Measurements from ENCODE around the gene LRBA.

The LRBA gene

GRCh38 chr4:150909116-150909515 lies 106.0 kb downstream of the LRBA start:
- Histone ChIP-seq H3K27ac (replicated peaks; ENCODE audit: low read length) (no peak overlapping the region), H3K18ac (ENCODE audit: low read length) (no peak overlapping the region), H2BK12ac (ENCODE audit: low read length) (no peak overlapping the region), H4K91ac (ENCODE audit: low read depth, low read length, poor library complexity) (no peak overlapping the region), H3K4me3 (ENCODE audit: low read length in 2 of 2) (no peak overlapping the region), H4K8ac (ENCODE audit: low read depth, low read length) (no peak overlapping the region), H3K4me1 (ENCODE audit: control insufficient read depth in 2 of 2, insufficient read depth in 1 of 2, low read depth in 1 of 2, low read length in 2 of 2) (peaks cover 2 to 4% of the 10 kb centered on the region in 2 donors), H3K14ac (ENCODE audit: low read length) (no peak overlapping the region), H2BK120ac (ENCODE audit: low read depth, low read length) (no peak overlapping the region), H3K27me3 (ENCODE audit: control insufficient read depth in 3 of 3, insufficient read depth in 3 of 3, low read depth in 1 of 3, low read length in 3 of 3) (no peaks in the 10 kb centered on the region), H2BK15ac (ENCODE audit: low read length) (no peak overlapping the region), H3K4ac (ENCODE audit: low read length) (no peak overlapping the region), H2BK5ac (ENCODE audit: low read length) (no peak overlapping the region), H2AFZ (ENCODE audit: low read length) (no peak overlapping the region), H3K9ac (ENCODE audit: low read depth, low read length, poor library complexity) (no peak overlapping the region), H2AK5ac (ENCODE audit: low read depth, low read length) (no peak overlapping the region), H3K79me1 (ENCODE audit: low read depth, low read length) (no peaks in the 10 kb centered on the region), H3K23ac (ENCODE audit: low read depth, low read length, poor library complexity) (no peak overlapping the region), H3K4me2 (ENCODE audit: insufficient read depth, low read length, poor library complexity, severe bottlenecking) (no peak overlapping the region), H3K9me3 (replicated peaks in 1 of 2; ENCODE audit: control insufficient read depth in 2 of 2, insufficient read depth in 1 of 2, low read depth in 1 of 2, low read length in 2 of 2) (peaks cover 0 to 16% of the 10 kb centered on the region in 2 donors), H3K36me3 (replicated peaks in 1 of 2; ENCODE audit: control insufficient read depth in 2 of 2, insufficient read depth in 2 of 2, low read length in 2 of 2) (peaks cover 0 to 25% of the 10 kb centered on the region in 2 donors)
- no CpG with 5 or more reads among the region's 3 CpGs for WGBS, 2 donors (ENCODE audit: extremely low coverage in 2 of 2, insufficient read length in 2 of 2, insufficient replicate concordance in 1 of 2)
- no peak for DNase-seq (ENCODE audit: low spot score)

GRCh38 chr4:150906987-150907633 lies 108.0 kb downstream of the LRBA start:
- Histone ChIP-seq H3K14ac (ENCODE audit: low read length) (no peak overlapping the region), H3K79me1 (ENCODE audit: low read depth, low read length) (no peaks in the 10 kb centered on the region), H3K27ac (replicated peaks; ENCODE audit: low read length) (no peak overlapping the region), H3K18ac (ENCODE audit: low read length) (no peak overlapping the region), H2AK5ac (ENCODE audit: low read depth, low read length) (no peak overlapping the region), H3K23ac (ENCODE audit: low read depth, low read length, poor library complexity) (no peak overlapping the region), H3K36me3 (replicated peaks in 1 of 2; ENCODE audit: control insufficient read depth in 2 of 2, insufficient read depth in 2 of 2, low read length in 2 of 2) (peaks cover 0 to 20% of the 10 kb centered on the region in 2 donors), H2BK15ac (ENCODE audit: low read length) (no peak overlapping the region), H3K4me1 (ENCODE audit: control insufficient read depth in 2 of 2, insufficient read depth in 1 of 2, low read depth in 1 of 2, low read length in 2 of 2) (peaks cover 2 to 4% of the 10 kb centered on the region in 2 donors), H2BK120ac (ENCODE audit: low read depth, low read length) (no peak overlapping the region), H3K4me3 (ENCODE audit: low read length in 2 of 2) (no peak overlapping the region), H3K4ac (ENCODE audit: low read length) (no peak overlapping the region), H4K8ac (ENCODE audit: low read depth, low read length) (no peak overlapping the region), H2BK5ac (ENCODE audit: low read length) (no peak overlapping the region), H3K9ac (ENCODE audit: low read depth, low read length, poor library complexity) (no peak overlapping the region), H2AFZ (ENCODE audit: low read length) (peak overlapping the region; percentile 71), H3K9me3 (replicated peaks in 1 of 2; ENCODE audit: control insufficient read depth in 2 of 2, insufficient read depth in 1 of 2, low read depth in 1 of 2, low read length in 2 of 2) (peaks cover 0 to 16% of the 10 kb centered on the region in 2 donors), H4K91ac (ENCODE audit: low read depth, low read length, poor library complexity) (no peak overlapping the region), H3K27me3 (ENCODE audit: control insufficient read depth in 3 of 3, insufficient read depth in 3 of 3, low read depth in 1 of 3, low read length in 3 of 3) (no peaks in the 10 kb centered on the region), H2BK12ac (ENCODE audit: low read length) (no peak overlapping the region), H3K4me2 (ENCODE audit: insufficient read depth, low read length, poor library complexity, severe bottlenecking) (peak overlapping the region; percentile 14)
- WGBS, 2 donors (ENCODE audit: extremely low coverage in 2 of 2, insufficient read length in 2 of 2, insufficient replicate concordance in 1 of 2): no CpG with 5 or more reads among the region's 3 CpGs
- DNase-seq (ENCODE audit: low spot score): peak; percentile 3

- no CpG with 5 or more reads among the region's 3 CpGs for WGBS, 2 donors (ENCODE audit: extremely low coverage in 2 of 2, insufficient read length in 2 of 2, insufficient replicate concordance in 1 of 2)
- Histone ChIP-seq H3K36me3 (replicated peaks in 1 of 2; ENCODE audit: control insufficient read depth in 2 of 2, insufficient read depth in 2 of 2, low read length in 2 of 2) (peaks cover 2 to 11% of the 10 kb centered on the region in 2 donors), H4K8ac (ENCODE audit: low read depth, low read length) (no peak overlapping the region), H3K23ac (ENCODE audit: low read depth, low read length, poor library complexity) (no peak overlapping the region), H2BK12ac (ENCODE audit: low read length) (no peak overlapping the region), H3K18ac (ENCODE audit: low read length) (no peak overlapping the region), H2AFZ (ENCODE audit: low read length) (no peak overlapping the region), H3K4ac (ENCODE audit: low read length) (no peak overlapping the region), H2AK5ac (ENCODE audit: low read depth, low read length) (no peak overlapping the region), H2BK120ac (ENCODE audit: low read depth, low read length) (no peak overlapping the region), H3K27ac (replicated peaks; ENCODE audit: low read length) (no peak overlapping the region), H2BK15ac (ENCODE audit: low read length) (no peak overlapping the region), H3K4me3 (ENCODE audit: low read length in 2 of 2) (no peak overlapping the region), H3K27me3 (ENCODE audit: control insufficient read depth in 3 of 3, insufficient read depth in 3 of 3, low read depth in 1 of 3, low read length in 3 of 3) (no peaks in the 10 kb centered on the region), H4K91ac (ENCODE audit: low read depth, low read length, poor library complexity) (no peak overlapping the region), H2BK5ac (ENCODE audit: low read length) (no peak overlapping the region), H3K9me3 (replicated peaks in 1 of 2; ENCODE audit: control insufficient read depth in 2 of 2, insufficient read depth in 1 of 2, low read depth in 1 of 2, low read length in 2 of 2) (peaks cover 0 to 4% of the 10 kb centered on the region in 2 donors), H3K14ac (ENCODE audit: low read length) (no peak overlapping the region), H3K4me2 (ENCODE audit: insufficient read depth, low read length, poor library complexity, severe bottlenecking) (no peak overlapping the region), H3K4me1 (ENCODE audit: control insufficient read depth in 2 of 2, insufficient read depth in 1 of 2, low read depth in 1 of 2, low read length in 2 of 2) (peaks cover 2 to 4% of the 10 kb centered on the region in 2 donors), H3K9ac (ENCODE audit: low read depth, low read length, poor library complexity) (no peak overlapping the region), H3K79me1 (ENCODE audit: low read depth, low read length) (no peaks in the 10 kb centered on the region)
- DNase-seq (ENCODE audit: low spot score): no peak
Observed at GRCh38 chr4:150904671-150905070, 110.4 kb downstream of the LRBA start.

- Histone ChIP-seq H2BK120ac (ENCODE audit: low read depth, low read length) (no peak overlapping the region), H2BK5ac (ENCODE audit: low read length) (no peak overlapping the region), H3K14ac (ENCODE audit: low read length) (no peak overlapping the region), H3K9me3 (replicated peaks in 1 of 2; ENCODE audit: control insufficient read depth in 2 of 2, insufficient read depth in 1 of 2, low read depth in 1 of 2, low read length in 2 of 2) (peaks cover 0 to 4% of the 10 kb centered on the region in 2 donors), H3K36me3 (replicated peaks in 1 of 2; ENCODE audit: control insufficient read depth in 2 of 2, insufficient read depth in 2 of 2, low read length in 2 of 2) (peaks cover 2 to 11% of the 10 kb centered on the region in 2 donors), H2BK12ac (ENCODE audit: low read length) (no peak overlapping the region), H2BK15ac (ENCODE audit: low read length) (no peak overlapping the region), H3K4ac (ENCODE audit: low read length) (no peak overlapping the region), H4K91ac (ENCODE audit: low read depth, low read length, poor library complexity) (no peak overlapping the region), H4K8ac (ENCODE audit: low read depth, low read length) (no peak overlapping the region), H2AK5ac (ENCODE audit: low read depth, low read length) (no peak overlapping the region), H3K4me3 (ENCODE audit: low read length in 2 of 2) (no peak overlapping the region), H3K18ac (ENCODE audit: low read length) (no peak overlapping the region), H2AFZ (ENCODE audit: low read length) (no peak overlapping the region), H3K23ac (ENCODE audit: low read depth, low read length, poor library complexity) (no peak overlapping the region), H3K4me1 (ENCODE audit: control insufficient read depth in 2 of 2, insufficient read depth in 1 of 2, low read depth in 1 of 2, low read length in 2 of 2) (peaks cover 2 to 4% of the 10 kb centered on the region in 2 donors), H3K27ac (replicated peaks; ENCODE audit: low read length) (no peak overlapping the region), H3K79me1 (ENCODE audit: low read depth, low read length) (no peaks in the 10 kb centered on the region), H3K4me2 (ENCODE audit: insufficient read depth, low read length, poor library complexity, severe bottlenecking) (no peak overlapping the region), H3K27me3 (ENCODE audit: control insufficient read depth in 3 of 3, insufficient read depth in 3 of 3, low read depth in 1 of 3, low read length in 3 of 3) (no peaks in the 10 kb centered on the region), H3K9ac (ENCODE audit: low read depth, low read length, poor library complexity) (no peak overlapping the region)
- no CpG with 5 or more reads among the region's 2 CpGs for WGBS, 2 donors (ENCODE audit: extremely low coverage in 2 of 2, insufficient read length in 2 of 2, insufficient replicate concordance in 1 of 2)
- no peak for DNase-seq (ENCODE audit: low spot score)
Observed at GRCh38 chr4:150903603-150904002, 111.5 kb downstream of the LRBA start.
